HG02943 (cell line): ENCODE results near the gene PPP6C.

Source experiments
- ATAC-seq: cut with Tn5 transposase; IDR thresholded peaks from one replicate; pipeline ENCODE4 v1.9.1; 2021; ENCODE audit warnings: mild to moderate bottlenecking, low read depth, moderate library complexity; ENCODE audit not compliant: unreplicated experiment

PPP6C gene

GRCh38 chr9:125103770-125104460, 85.7 kb downstream of the PPP6C start:
- ATAC-seq = no peak

- ATAC-seq = no peak
Measured at GRCh38 chr9:125103021-125103420, 86.6 kb downstream of the PPP6C start.

GRCh38 chr9:125100822-125101221, 88.8 kb downstream of the PPP6C start:
- ATAC-seq = no peak

GRCh38 chr9:125099816-125100215, 89.8 kb downstream of the PPP6C start:
- ATAC-seq = no peak
